Colonic mucosa (tissue), 4 donors: ENCODE data around the gene BMAL2. TPM values are rescaled to one million over a fixed set of nuclear protein-coding genes. Genes with fewer than 3 reads are reported as not detected.

Experiments used
- DNase-seq: peaks from one replicate; pipeline ENCODE4 v3.0.0-alpha.2; 2020
- H3K27ac ChIP-seq: fragments of 200-600 bp; one replicate; pipeline ENCODE4 v1.8.0; 2021
- H3K27me3 ChIP-seq: fragments of 200-600 bp; one replicate; pipeline ENCODE4 v1.8.0; 2021
- H3K36me3 ChIP-seq: fragments of 200-600 bp; one replicate; pipeline ENCODE4 v1.8.0; 2021
- H3K4me1 ChIP-seq: fragments of 200-600 bp; one replicate; pipeline ENCODE4 v1.8.0; 2021; ENCODE audit warnings: mild to moderate bottlenecking
- H3K4me3 ChIP-seq: fragments of 200-600 bp; one replicate; pipeline ENCODE4 v1.8.0; 2021
- H3K9ac ChIP-seq, 2 donors: one replicate each; pipeline ENCODE4 v1.7.0; 2013; ENCODE audit warnings: control low read depth in 2 of 2, low read depth in 2 of 2, low read length in 2 of 2
- H3K9me3 ChIP-seq: fragments of 200-600 bp; one replicate; pipeline ENCODE4 v1.8.0; 2021
- intact Hi-C: fragments of 100-400 bp; cut with DNase I; formaldehyde crosslinking; loops from one replicate; pipeline ENCODE4 v1.14.1; 2022
- total RNA-seq, 2 donors: library from RNA; stranded (reverse); fragmentation: NEBNext Ultra II Directional in 1 of 2; extraction: Animal tissue kit (Norgen Biotek cat#: 25700) in 1 of 2; gene quantifications; one replicate each; pipeline ENCODE4 v1.2.1, GENCODE V29; 2021
- TF ChIP-seq, protein P1 (sequence below): fragments of 200-600 bp; IDR thresholded peaks from one replicate; pipeline ENCODE4 v1.8.0; 2022; ENCODE audit warnings: antibody characterized with exemption, mild to moderate bottlenecking
- donor health status: healthy.
- donor health status: DM: no; HTN: no; CAD: no.
- donor health status: DM: no; HTN: no; CAD: no.

Gene BMAL2
- total RNA-seq, 2 donors from 2014 or later, result 7.0 to 14.9 TPM

DNA sequence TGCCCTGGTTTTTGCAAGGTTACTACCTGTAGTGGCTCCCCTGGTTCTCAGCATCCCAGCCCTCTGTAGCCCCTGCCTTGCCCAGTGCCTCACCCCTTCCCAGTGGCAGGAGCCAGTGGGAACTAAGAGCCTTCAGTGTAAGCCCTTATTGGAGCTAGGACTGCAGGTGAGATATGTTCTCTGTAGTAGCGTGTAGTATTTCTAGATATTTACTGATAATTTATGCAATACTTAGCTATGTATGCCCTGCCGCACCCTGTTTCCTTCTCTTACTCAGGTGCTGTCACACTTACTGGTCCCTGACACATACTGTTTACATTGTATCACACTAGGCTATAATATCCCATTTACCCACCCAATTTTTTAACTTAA is 3.6 kb downstream of the BMAL2 start:
- DNase-seq, result no peak
- H3K9me3 ChIP-seq, result no peaks in the 10 kb centered on the region
- no peaks in the 10 kb centered on the region for H3K36me3 ChIP-seq
- no peak overlapping the region for H3K4me3 ChIP-seq
- H3K27ac ChIP-seq, result no peak overlapping the region
- no peak overlapping the region for H3K9ac ChIP-seq
- H3K27me3 ChIP-seq, result no peaks in the 10 kb centered on the region
- intact Hi-C loops, result loop anchor here (10.0 kb wide), 1 partner anchor 49 kb away; no protein-coding TSS in a partner anchor
- TF ChIP-seq, protein P1, sequence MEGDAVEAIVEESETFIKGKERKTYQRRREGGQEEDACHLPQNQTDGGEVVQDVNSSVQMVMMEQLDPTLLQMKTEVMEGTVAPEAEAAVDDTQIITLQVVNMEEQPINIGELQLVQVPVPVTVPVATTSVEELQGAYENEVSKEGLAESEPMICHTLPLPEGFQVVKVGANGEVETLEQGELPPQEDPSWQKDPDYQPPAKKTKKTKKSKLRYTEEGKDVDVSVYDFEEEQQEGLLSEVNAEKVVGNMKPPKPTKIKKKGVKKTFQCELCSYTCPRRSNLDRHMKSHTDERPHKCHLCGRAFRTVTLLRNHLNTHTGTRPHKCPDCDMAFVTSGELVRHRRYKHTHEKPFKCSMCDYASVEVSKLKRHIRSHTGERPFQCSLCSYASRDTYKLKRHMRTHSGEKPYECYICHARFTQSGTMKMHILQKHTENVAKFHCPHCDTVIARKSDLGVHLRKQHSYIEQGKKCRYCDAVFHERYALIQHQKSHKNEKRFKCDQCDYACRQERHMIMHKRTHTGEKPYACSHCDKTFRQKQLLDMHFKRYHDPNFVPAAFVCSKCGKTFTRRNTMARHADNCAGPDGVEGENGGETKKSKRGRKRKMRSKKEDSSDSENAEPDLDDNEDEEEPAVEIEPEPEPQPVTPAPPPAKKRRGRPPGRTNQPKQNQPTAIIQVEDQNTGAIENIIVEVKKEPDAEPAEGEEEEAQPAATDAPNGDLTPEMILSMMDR, result no peak
- no peaks in the 10 kb centered on the region for H3K4me1 ChIP-seq

DNA sequence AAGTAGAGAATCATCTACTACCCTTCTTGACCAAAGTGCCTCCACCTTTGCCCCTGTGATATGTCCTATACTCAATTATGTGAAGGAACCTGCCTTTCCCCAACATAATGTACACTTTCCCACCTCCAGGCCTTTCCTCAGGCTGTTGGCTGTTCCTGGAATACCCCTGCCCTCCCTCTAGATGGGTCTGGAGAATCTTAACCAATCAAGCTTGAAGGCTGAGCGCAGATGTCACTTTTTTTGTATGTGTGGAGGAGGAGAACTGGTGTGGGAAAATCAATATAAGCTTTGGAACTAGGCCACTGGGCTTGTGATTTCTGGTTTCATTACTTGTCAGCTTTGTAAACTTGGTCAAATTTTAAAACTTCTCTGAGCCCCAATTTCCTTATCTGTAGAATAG is 4.7 kb downstream of the BMAL2 start:
- no peak for DNase-seq
- intact Hi-C loops, result loop anchor here (10.0 kb wide), 1 partner anchor 47 kb away; no protein-coding TSS in a partner anchor
- Histone ChIP-seq H3K27me3 (no peaks in the 10 kb centered on the region), H3K36me3 (no peaks in the 10 kb centered on the region), H3K9me3 (no peaks in the 10 kb centered on the region), H3K9ac (no peak overlapping the region), H3K27ac (no peak overlapping the region), H3K4me1 (no peaks in the 10 kb centered on the region), H3K4me3 (no peak overlapping the region)
- TF ChIP-seq, protein P1, result no peak

DNA sequence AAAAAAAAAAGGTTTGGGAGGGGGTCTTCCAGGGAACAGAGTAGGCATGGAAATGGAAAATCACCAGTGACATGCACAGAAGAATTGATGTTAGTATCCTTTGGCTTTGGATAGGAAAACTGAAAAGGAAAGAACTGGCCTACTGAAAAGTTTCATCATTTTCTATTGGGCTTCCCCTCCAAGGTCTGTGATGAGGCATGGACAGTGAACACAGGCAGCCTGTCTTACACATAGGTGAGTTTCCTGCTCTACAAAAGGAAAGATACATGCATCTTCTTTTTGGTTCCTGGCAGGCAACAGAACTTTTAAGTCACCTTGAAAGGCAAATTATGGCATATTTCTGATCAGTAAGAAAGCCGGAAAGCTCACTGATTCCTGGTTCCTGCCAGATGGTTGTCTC is 5.8 kb downstream of the BMAL2 start:
- no peaks in the 10 kb centered on the region for H3K27me3 ChIP-seq
- intact Hi-C loops, result loop anchor here (10.0 kb wide), 1 partner anchor 46 kb away; no protein-coding TSS in a partner anchor
- H3K36me3 ChIP-seq, result no peaks in the 10 kb centered on the region
- TF ChIP-seq, protein P1, result no peak
- no peaks in the 10 kb centered on the region for H3K9me3 ChIP-seq
- H3K4me3 ChIP-seq, result no peak overlapping the region
- H3K9ac ChIP-seq, result no peak overlapping the region
- no peak for DNase-seq
- no peak overlapping the region for H3K27ac ChIP-seq
- no peaks in the 10 kb centered on the region for H3K4me1 ChIP-seq

DNA sequence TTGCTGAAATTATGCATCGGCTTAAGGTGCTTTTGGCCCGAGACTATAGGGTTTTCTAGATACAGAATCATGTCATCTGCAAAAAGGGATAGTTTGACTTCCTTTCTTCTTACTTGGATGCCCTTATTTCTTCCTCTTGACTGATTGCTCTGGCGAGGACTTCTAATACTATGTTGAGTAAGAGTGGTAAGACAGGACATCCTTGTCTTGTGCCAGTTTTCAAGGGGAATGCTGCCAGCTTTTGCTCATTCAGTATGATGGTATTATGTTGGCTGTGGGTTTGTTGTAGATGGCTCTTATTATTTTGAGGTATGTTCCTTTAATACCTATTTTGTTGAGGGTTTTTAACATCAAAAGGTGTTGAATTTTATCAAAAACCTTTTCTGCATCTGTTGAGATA is 8.3 kb downstream of the BMAL2 start:
- H3K36me3 ChIP-seq, result no peaks in the 10 kb centered on the region
- TF ChIP-seq, protein P1, result no peak
- no peak overlapping the region for H3K9ac ChIP-seq
- H3K4me1 ChIP-seq, result no peaks in the 10 kb centered on the region
- no peak overlapping the region for H3K27ac ChIP-seq
- no peaks in the 10 kb centered on the region for H3K9me3 ChIP-seq
- H3K27me3 ChIP-seq, result no peaks in the 10 kb centered on the region
- intact Hi-C loops, result no loop called here
- H3K4me3 ChIP-seq, result no peak overlapping the region
- no peak for DNase-seq

DNA sequence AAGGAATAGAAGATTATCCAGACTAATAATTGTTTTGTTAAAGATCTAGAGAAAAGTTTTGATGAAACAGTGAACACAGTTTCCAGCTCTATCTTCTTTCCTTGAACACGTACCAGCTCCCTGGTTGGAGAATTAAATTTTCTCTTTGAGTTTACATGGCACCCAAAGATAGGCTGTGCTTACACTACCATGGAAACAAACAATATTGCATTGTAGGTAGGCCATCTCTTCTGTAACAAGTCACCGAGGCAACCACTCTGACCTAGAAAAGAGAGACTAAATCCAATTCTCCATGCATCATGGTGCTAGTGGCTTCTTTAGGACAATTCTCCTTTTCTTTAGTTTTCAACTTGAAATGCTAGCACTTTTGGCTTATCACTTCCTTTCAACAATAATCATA is 9.9 kb downstream of the BMAL2 start:
- Histone ChIP-seq H3K4me3 (no peak overlapping the region), H3K9me3 (no peaks in the 10 kb centered on the region), H3K9ac (no peak overlapping the region), H3K27ac (no peak overlapping the region), H3K27me3 (no peaks in the 10 kb centered on the region), H3K36me3 (no peaks in the 10 kb centered on the region), H3K4me1 (no peaks in the 10 kb centered on the region)
- DNase-seq, result no peak
- intact Hi-C loops, result no loop called here
- TF ChIP-seq, protein P1, result no peak
